Measurements from ENCODE around the gene TAS1R1.

The TAS1R1 gene

DNA sequence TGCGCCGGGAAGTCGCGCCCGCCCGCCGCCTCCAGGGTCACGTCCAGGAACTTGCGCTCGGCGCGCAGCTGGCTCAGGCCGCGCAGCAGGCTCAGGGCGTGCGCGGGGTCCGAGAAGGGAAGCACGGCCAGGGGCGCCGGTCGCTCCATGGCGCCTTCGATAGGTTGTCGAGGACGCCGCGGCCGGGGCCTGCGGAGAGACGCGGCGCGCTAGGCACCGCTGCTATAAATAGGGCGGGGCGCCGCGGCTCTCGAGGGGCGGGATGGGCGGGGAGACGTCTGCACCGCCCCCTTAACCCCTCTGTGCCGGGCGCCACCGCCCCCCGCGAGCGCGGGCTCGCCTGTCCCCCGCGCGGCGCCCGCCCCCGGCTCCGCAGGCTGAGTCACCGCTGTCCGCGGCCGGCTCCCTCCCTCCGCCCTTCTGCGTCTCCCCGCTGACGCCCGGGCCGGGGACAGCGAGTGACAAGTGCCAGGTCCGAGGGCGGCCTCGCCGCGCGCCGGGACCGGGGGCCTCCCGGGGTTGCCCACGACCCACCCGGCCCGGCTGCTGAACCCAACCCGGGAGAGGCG lies 47.6 kb downstream of the TAS1R1 start, which contains the start of gene KLHL21:
Gene KLHL21, minus strand, starts transcription at position 201 of the 569 bp plus-strand sequence. Its CDS starts 52 bp downstream, at position 149.
- DNase-seq (ENCODE audit: low read depth), result no peak
- H3K4me3 ChIP-seq (ENCODE audit: low read depth, low read length), result peak within 1 kb of the TSS; percentile 95
- TF ChIP-seq, protein P1, sequence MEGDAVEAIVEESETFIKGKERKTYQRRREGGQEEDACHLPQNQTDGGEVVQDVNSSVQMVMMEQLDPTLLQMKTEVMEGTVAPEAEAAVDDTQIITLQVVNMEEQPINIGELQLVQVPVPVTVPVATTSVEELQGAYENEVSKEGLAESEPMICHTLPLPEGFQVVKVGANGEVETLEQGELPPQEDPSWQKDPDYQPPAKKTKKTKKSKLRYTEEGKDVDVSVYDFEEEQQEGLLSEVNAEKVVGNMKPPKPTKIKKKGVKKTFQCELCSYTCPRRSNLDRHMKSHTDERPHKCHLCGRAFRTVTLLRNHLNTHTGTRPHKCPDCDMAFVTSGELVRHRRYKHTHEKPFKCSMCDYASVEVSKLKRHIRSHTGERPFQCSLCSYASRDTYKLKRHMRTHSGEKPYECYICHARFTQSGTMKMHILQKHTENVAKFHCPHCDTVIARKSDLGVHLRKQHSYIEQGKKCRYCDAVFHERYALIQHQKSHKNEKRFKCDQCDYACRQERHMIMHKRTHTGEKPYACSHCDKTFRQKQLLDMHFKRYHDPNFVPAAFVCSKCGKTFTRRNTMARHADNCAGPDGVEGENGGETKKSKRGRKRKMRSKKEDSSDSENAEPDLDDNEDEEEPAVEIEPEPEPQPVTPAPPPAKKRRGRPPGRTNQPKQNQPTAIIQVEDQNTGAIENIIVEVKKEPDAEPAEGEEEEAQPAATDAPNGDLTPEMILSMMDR (IDR thresholded peaks at IDR 0.05; ENCODE audit: control insufficient read depth, extremely low read depth, insufficient read depth), result no peak

DNA sequence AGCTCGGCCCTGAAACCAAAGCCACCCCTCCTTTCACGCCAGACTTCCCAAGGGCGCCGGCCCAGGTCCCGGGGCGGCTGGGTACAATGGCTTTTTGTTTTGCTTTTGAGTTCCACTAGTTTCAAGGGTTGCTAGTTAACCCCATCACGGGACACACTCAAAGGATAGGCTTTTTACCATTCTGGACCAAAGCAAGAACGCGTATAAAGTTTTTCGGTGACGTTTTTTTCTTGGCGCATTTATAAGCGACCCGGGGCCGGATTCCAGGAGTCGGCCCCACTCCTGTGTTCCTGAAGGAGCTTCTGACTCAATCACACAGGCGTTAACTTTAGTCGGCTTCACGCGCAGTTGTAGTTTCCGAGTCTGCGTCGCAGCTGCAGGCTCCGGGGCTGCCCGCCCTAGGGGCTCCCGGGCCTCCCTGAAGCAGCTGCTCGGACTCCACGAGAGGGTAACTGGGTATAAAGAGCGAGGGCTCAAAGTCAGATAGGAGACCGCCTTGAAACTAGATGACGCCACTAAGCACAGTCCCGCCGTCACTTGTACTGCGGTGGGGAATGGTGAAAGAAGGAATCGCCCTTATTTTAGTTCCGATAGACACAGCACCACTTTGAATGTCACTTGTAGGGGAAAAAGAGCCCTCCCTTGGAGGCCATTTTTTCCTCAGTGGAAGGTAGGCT lies 48.3 kb downstream of the TAS1R1 start:
- H3K4me3 ChIP-seq (ENCODE audit: low read depth, low read length), result peak overlapping the region; percentile 95
- TF ChIP-seq, protein P1 (IDR thresholded peaks at IDR 0.05; ENCODE audit: control insufficient read depth, extremely low read depth, insufficient read depth), result no peak
- DNase-seq (ENCODE audit: low read depth), result no peak

DNA sequence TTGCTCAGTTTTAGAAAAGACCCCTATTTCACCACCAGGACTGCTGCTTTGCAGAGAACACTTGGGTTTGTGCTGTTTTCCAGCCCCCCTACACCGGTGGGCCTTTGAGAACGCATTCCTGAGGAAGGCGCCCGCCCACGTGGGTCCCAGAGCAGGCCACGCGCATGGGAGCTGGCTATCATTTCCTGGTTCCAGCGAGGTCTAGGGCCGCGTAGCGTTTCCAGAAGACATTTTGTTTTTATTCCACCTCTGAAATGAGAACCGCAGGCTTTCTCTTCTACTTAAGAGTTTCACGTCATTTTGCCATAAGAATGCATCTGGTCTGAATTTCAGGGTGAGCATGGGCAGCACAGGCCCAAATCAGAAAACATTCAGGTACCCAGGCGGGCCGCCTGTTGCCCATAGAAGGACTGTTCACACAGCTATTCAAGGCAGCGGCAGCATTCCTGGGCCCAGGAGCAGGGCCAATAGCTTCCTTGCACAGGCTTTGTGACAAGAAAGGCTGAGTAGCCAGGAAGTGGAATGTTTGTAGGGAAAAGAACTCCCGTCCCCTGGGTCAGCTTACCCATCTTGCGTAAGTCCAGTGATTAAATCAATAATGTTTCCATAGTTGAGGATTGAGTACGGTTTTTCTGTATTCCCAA lies 48.9 kb downstream of the TAS1R1 start:
- no peak for DNase-seq (ENCODE audit: low read depth)
- H3K4me3 ChIP-seq (ENCODE audit: low read depth, low read length), result no peak overlapping the region
- TF ChIP-seq, protein P1 (IDR thresholded peaks at IDR 0.05; ENCODE audit: control insufficient read depth, extremely low read depth, insufficient read depth), result no peak

DNA sequence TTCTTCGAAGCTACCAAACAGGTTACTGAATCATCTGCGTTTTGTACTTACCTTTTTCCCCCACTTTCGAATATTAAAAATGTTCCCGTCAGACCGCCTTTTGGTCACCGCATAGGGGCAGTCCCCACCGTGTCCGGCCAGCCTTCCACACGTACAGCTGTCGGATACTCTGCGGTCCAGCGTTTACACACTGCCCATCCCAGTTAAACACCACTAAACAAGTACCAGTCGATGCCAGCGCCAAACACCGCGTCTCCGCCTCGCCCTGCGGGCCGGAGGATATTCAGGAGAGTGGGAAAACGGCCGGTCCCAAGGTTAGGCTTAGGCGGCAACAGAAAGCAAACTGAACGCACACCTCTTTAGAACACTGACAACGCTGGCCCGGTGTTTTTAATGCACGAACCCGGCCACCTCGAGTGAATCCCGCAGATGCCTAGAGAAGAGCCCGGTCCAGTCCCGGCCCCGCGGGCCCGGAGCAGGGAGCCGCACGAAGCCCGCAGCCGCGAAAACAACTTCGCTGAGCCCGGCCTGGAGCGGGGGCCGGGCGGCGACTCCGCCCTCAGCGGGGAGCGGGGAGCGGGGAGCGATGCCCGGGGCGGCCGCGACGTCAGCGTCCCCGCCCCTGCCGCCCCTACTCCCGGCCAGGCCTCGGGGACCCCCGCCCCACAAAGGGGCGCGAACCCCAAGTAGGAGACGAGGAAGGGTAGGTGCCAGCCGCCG lies 57.7 kb downstream of the TAS1R1 start:
- H3K4me3 ChIP-seq (ENCODE audit: low read depth, low read length), result peak overlapping the region; percentile 56
- DNase-seq (ENCODE audit: low read depth), result no peak
- TF ChIP-seq, protein P1 (IDR thresholded peaks at IDR 0.05; ENCODE audit: control insufficient read depth, extremely low read depth, insufficient read depth), result no peak

DNA sequence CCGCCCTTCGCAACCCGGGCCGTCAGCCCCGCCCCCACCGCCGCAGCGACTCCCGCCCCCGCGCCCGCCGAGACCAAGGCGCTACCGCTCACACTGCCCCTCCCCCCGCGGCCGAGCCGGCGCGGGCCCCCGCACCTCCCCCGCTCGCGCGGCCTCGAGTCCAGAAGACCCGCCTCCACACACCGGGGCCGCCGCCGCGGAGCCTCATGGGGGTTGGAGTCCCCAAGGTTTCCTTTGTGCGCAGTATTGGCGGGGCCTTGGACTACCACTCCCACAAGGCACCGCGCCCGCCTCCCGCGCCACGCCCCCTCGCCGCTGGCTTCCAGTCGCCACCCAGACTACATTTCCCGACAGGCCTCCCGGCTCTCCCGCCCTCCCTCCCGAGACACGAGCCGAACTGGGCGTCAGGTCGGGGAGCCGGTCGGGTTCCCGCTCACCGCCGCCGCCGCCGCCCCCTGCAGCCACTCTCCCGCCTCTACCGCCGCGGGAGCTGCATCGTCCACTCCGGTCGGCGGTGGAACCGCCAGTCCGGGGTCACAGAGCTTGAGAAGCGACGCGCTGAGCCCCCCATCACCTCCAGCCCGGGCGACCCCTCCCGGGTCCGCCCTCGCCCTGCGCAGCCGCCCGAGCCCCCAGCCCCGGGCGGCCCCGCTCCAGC lies 58.4 kb downstream of the TAS1R1 start, which contains the start of gene PHF13:
Gene PHF13, plus strand, starts transcription at position 371 of the 658 bp plus-strand sequence. CDS start 336 bp downstream, outside the sequence.
- TF ChIP-seq, protein P1 (IDR thresholded peaks at IDR 0.05; ENCODE audit: control insufficient read depth, extremely low read depth, insufficient read depth), result no peak
- peak within 1 kb of the TSS; percentile 64 for H3K4me3 ChIP-seq (ENCODE audit: low read depth, low read length)
- DNase-seq (ENCODE audit: low read depth), result peak; percentile 95

Measured in LNCaP clone FGC (cell line).